ENCODE results near the gene SYT9.

- TF ChIP-seq CTCF (tag by site-specific recombination; IDR thresholded peaks at IDR 0.05), result no peak
- no peak for TF ChIP-seq ZNF121 (tag by site-specific recombination; IDR thresholded peaks at IDR 0.05)
- no peak for TF ChIP-seq ZNF747 (tag by site-specific recombination; IDR thresholded peaks at IDR 0.05)
- TF ChIP-seq ZNF514 (tag by site-specific recombination; IDR thresholded peaks at IDR 0.05), result no peak
- TF ChIP-seq ATF2 (tag by site-specific recombination; IDR thresholded peaks at IDR 0.05; ENCODE audit: low read depth), result no peak
- TF ChIP-seq SP2 (tag by site-specific recombination; IDR thresholded peaks at IDR 0.05), result no peak
Measured at GRCh38 chr11:7303146-7303545, 51.4 kb downstream of the SYT9 start.
